ENCODE data around the gene NWD2.

DNA sequence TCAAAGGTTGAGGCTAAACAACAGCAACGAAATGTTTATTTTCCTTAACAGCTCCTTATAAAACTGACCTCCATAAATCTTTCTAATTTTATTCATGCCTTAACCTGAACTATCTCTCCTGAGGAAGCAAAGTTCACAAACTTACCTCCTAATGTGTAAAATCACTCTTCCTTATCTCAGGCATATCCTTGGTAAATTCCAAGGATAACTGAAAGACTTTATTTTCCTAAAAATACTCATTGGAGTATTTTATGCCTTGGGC, 197.4 kb downstream of the NWD2 start:
- TF ChIP-seq EZH2phosphoT487 (IDR thresholded peaks at IDR 0.05; ENCODE audit: insufficient read depth, low read depth) (no peak), EZH2 (IDR thresholded peaks at IDR 0.05; ENCODE audit: insufficient read depth, poor library complexity, severe bottlenecking) (no peak)

Data from GM23248 (cell line).